Caco-2 (cell line): Measurements from ENCODE around the gene ITPR1. TPM values are rescaled to one million over a fixed set of nuclear protein-coding genes. Genes with fewer than 3 reads are reported as not detected.

Experiments used
- BruUV-seq: library from RNA; stranded (reverse); fragments of 400-500 nt; replicated peaks from 2 replicates; lab custom pipeline; 2021; lab: Mats Ljungman, UMichigan
- CTCF ChIA-PET: fragments of 300-600 bp; sonication (Branson Sonifier 250); formaldehyde crosslinking; loops from one replicate; lab custom pipeline; 2022; ENCODE audit warnings: antibody characterized with exemption; lab: Charles Lee
- POLR2A ChIA-PET: fragments of 300-600 bp; sonication (Branson Sonifier 250); formaldehyde crosslinking; loops from one replicate; lab custom pipeline; 2022; ENCODE audit warnings: antibody characterized with exemption; lab: Charles Lee
- DNase-seq, 2 experiments: peaks; one replicate each; pipeline versions ENCODE4 v3.0.0 to v3.0.0-alpha.2; 2020 to 2022
- H3K27me3 ChIP-seq: replicated peaks from 2 replicates; pipeline ENCODE4 v1.6.0; 2011; ENCODE audit warnings: low read length; ENCODE audit not compliant: control insufficient read depth, insufficient read depth
- H3K36me3 ChIP-seq: 2 replicates; pipeline ENCODE4 v1.5.1; 2011; ENCODE audit warnings: low read length; ENCODE audit not compliant: control insufficient read depth, insufficient read depth
- H3K4me1 ChIP-seq: fragments of 250-450 bp; sonication (Bioruptor Pico); 2 replicates; pipeline ENCODE4 v1.5.1; 2020; ENCODE audit warnings: mild to moderate bottlenecking
- H3K4me3 ChIP-seq: 2 replicates; pipeline ENCODE4 v1.5.1; 2011; ENCODE audit warnings: low read depth, mild to moderate bottlenecking, control low read depth, low read length
- H3K9me3 ChIP-seq: fragments of 250-450 bp; sonication (Bioruptor Pico); 2 replicates; pipeline ENCODE4 v1.5.1; 2020; ENCODE audit warnings: mild to moderate bottlenecking, moderate library complexity
- H3K27ac Mint-ChIP-seq: one replicate; pipeline ENCODE4 v1.8.0; 2022; ENCODE audit warnings: mixed read lengths; ENCODE audit not compliant: unreplicated experiment
- H3K27me3 Mint-ChIP-seq: one replicate; pipeline ENCODE4 v1.8.0; 2022; ENCODE audit warnings: mixed read lengths; ENCODE audit not compliant: insufficient read depth, unreplicated experiment
- H3K36me3 Mint-ChIP-seq: one replicate; pipeline ENCODE4 v1.8.0; 2022; ENCODE audit warnings: mild to moderate bottlenecking, mixed read lengths; ENCODE audit not compliant: insufficient read depth, unreplicated experiment
- H3K4me1 Mint-ChIP-seq: one replicate; pipeline ENCODE4 v1.8.0; 2022; ENCODE audit warnings: low read depth, mixed read lengths; ENCODE audit not compliant: unreplicated experiment
- H3K4me3 Mint-ChIP-seq: one replicate; pipeline ENCODE4 v1.8.0; 2022; ENCODE audit warnings: mild to moderate bottlenecking, moderate library complexity, mixed read lengths; ENCODE audit not compliant: unreplicated experiment
- H3K9me3 Mint-ChIP-seq: one replicate; pipeline ENCODE4 v1.8.0; 2022; ENCODE audit warnings: mixed read lengths; ENCODE audit not compliant: unreplicated experiment
- intact Hi-C: fragments of 100-400 bp; cut with micrococcal nuclease; formaldehyde crosslinking; loops from one replicate; pipeline ENCODE4 v1.10.0; 2022; ENCODE audit not compliant: unreplicated experiment
- total RNA-seq: library from RNA; stranded (reverse); gene quantifications from 2 replicates; pipeline ENCODE4 v1.2.3, GENCODE V29; 2022
- TF ChIP-seq, protein P1 (sequence below), 2 experiments: fragments of 200-600 bp in 1 of 2; IDR thresholded peaks; 1 replicate in 1 of 2; 2 replicates in 1 of 2; pipeline versions ENCODE4 v1.5.1 to v1.8.0; 2011 to 2022; ENCODE audit warnings: antibody characterized with exemption in 1 of 2, control low read depth in 1 of 2, inconsistent platforms in 1 of 2, low read depth in 1 of 2, low read length in 1 of 2, mild to moderate bottlenecking in 1 of 2, moderate library complexity in 1 of 2; ENCODE audit not compliant: insufficient read depth in 1 of 2, severe bottlenecking in 1 of 2, unreplicated experiment in 1 of 2

ITPR1 gene
- total RNA-seq, 1 experiment from 2014 or later: 10.4 TPM

DNA sequence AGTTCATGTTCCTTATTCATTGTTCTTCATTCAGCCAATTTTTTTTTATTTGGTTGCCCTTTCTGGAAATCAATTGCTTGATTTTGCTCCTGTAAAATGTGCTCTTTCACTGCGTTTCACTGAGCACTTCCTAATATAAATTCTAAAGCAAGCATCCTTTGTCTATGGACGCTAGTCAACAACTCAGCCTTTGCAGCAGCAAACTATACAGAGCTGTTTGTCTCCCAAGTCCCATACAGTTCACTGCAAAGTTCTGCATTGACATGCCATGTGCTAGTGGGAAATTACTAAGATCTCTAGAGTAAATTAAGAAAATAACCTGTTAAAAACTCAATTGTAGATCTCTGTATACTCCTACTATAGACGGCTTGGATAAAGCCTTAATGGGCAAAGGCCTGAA, 356.0 kb downstream of the ITPR1 start:
- no peak for DNase-seq
- no peaks in the 10 kb centered on the region for H3K36me3 ChIP-seq
- TF ChIP-seq, protein P1, sequence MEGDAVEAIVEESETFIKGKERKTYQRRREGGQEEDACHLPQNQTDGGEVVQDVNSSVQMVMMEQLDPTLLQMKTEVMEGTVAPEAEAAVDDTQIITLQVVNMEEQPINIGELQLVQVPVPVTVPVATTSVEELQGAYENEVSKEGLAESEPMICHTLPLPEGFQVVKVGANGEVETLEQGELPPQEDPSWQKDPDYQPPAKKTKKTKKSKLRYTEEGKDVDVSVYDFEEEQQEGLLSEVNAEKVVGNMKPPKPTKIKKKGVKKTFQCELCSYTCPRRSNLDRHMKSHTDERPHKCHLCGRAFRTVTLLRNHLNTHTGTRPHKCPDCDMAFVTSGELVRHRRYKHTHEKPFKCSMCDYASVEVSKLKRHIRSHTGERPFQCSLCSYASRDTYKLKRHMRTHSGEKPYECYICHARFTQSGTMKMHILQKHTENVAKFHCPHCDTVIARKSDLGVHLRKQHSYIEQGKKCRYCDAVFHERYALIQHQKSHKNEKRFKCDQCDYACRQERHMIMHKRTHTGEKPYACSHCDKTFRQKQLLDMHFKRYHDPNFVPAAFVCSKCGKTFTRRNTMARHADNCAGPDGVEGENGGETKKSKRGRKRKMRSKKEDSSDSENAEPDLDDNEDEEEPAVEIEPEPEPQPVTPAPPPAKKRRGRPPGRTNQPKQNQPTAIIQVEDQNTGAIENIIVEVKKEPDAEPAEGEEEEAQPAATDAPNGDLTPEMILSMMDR (IDR thresholded peaks at IDR 0.05; ENCODE audit: insufficient read depth in 1 of 2, low read depth in 1 of 2, low read length in 1 of 2, severe bottlenecking in 1 of 2, unreplicated experiment in 1 of 2): no peak
- intact Hi-C loops: no loop called here
- H3K9me3 ChIP-seq: no peaks in the 10 kb centered on the region
- H3K27ac Mint-ChIP-seq: no peak overlapping the region
- no peak overlapping the region for H3K4me3 ChIP-seq
- H3K4me1 Mint-ChIP-seq: peaks cover 25% of the 10 kb centered on the region
- no peak overlapping the region for H3K4me3 Mint-ChIP-seq
- no peaks in the 10 kb centered on the region for H3K27me3 Mint-ChIP-seq
- H3K4me1 ChIP-seq: peaks cover 39% of the 10 kb centered on the region
- ChIA-PET CTCF (no interaction called here), POLR2A (no interaction called here)
- no peaks in the 10 kb centered on the region for H3K36me3 Mint-ChIP-seq
- H3K27me3 ChIP-seq: no peaks in the 10 kb centered on the region
- no TSS peak for BruUV-seq
- no peaks in the 10 kb centered on the region for H3K9me3 Mint-ChIP-seq

DNA sequence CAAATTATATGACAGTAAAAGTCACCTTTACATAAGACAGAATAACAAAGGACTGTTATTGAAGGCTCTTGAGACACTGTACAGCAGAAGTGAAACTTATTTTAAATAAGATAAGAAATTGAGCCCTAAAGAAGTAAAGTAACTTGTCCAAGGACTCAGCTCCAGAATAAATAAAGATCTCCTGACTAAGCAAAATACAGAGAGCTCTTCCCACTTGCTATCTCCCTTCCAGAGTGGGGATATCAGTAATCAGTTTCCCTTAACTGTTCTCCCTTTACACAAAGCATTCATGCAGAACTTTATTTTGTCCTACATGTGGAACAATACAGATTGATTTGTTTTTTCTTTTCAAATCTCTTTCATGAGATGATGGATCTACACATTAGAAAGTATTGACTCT, 356.6 kb downstream of the ITPR1 start:
- no TSS peak for BruUV-seq
- peaks cover 25% of the 10 kb centered on the region for H3K4me1 Mint-ChIP-seq
- H3K36me3 Mint-ChIP-seq: no peaks in the 10 kb centered on the region
- H3K4me3 Mint-ChIP-seq: no peak overlapping the region
- no peak overlapping the region for H3K4me3 ChIP-seq
- ChIA-PET POLR2A (no interaction called here), CTCF (no interaction called here)
- H3K27me3 Mint-ChIP-seq: no peaks in the 10 kb centered on the region
- no peaks in the 10 kb centered on the region for H3K36me3 ChIP-seq
- H3K4me1 ChIP-seq: peaks cover 39% of the 10 kb centered on the region
- TF ChIP-seq, protein P1 (IDR thresholded peaks at IDR 0.05; ENCODE audit: insufficient read depth in 1 of 2, low read depth in 1 of 2, low read length in 1 of 2, severe bottlenecking in 1 of 2, unreplicated experiment in 1 of 2): no peak
- H3K27ac Mint-ChIP-seq: no peak overlapping the region
- no peaks in the 10 kb centered on the region for H3K27me3 ChIP-seq
- DNase-seq: no peak
- no peaks in the 10 kb centered on the region for H3K9me3 Mint-ChIP-seq
- intact Hi-C loops: no loop called here
- no peaks in the 10 kb centered on the region for H3K9me3 ChIP-seq

DNA sequence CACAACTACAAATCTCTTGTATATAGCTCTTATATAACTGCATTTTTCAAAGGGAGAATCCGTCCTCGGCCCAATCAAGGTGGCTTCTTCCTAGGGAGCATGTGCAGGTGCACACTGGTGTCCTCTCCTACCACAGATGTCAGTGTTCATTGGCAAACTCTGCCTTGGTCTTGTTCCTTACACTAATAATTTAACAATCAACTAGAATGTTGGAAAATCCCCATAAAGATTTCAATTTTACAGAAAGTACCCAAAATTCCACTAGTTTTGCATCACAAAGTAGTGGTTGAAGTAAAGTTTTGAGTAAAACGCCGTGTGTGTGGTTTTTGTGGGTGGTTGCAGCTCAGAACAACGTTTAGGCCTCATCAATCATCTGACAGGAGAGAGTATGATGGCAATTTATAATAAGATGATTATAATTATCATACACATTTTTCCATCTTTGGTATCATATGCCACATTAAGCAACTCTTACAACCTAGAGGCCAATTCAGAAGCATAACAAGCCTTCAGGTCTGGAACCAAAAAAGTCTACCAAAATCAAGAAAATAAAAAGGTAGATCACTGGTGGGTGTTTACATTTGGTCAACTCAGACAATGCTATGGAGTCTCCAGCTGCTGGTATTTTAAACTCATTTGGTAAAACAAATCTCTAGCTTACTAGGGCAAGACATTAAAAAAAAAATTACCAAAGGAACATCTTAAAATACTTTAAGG, 357.2 kb downstream of the ITPR1 start:
- CTCF ChIA-PET: interaction anchor here (0.6 kb wide), 1 partner anchor 30 kb away, joined by 5 read pairs; no protein-coding TSS in a partner anchor

More for the DNA sequence above, 357.2 kb downstream of the ITPR1 start:
- Mint-ChIP-seq H3K9me3 (no peaks in the 10 kb centered on the region), H3K27ac (no peak overlapping the region), H3K27me3 (no peaks in the 10 kb centered on the region), H3K36me3 (no peaks in the 10 kb centered on the region), H3K4me3 (no peak overlapping the region), H3K4me1 (peaks cover 25% of the 10 kb centered on the region)
- Histone ChIP-seq H3K36me3 (no peaks in the 10 kb centered on the region), H3K4me1 (peaks cover 39% of the 10 kb centered on the region), H3K4me3 (no peak overlapping the region), H3K9me3 (no peaks in the 10 kb centered on the region), H3K27me3 (no peaks in the 10 kb centered on the region)
- no peak for DNase-seq
- intact Hi-C loops: no loop called here
- POLR2A ChIA-PET: no interaction called here
- BruUV-seq: no TSS peak
- TF ChIP-seq, protein P1 (IDR thresholded peaks at IDR 0.05; ENCODE audit: insufficient read depth in 1 of 2, low read depth in 1 of 2, low read length in 1 of 2, severe bottlenecking in 1 of 2, unreplicated experiment in 1 of 2): no peak
